ENCODE measurements around the gene C9orf152.

C9orf152 gene, protein sequence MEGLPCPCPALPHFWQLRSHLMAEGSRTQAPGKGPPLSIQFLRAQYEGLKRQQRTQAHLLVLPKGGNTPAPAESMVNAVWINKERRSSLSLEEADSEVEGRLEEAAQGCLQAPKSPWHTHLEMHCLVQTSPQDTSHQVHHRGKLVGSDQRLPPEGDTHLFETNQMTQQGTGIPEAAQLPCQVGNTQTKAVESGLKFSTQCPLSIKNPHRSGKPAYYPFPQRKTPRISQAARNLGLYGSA

GRCh38 chr9:110208031-110208430, at the start of gene C9orf152:
C9orf152 (minus strand) TSS chr9:110208159; CDS start chr9:110207579, 580 bp downstream.
- peak within 1 kb of the TSS; percentile 86 for H3K27ac ChIP-seq

DNA sequence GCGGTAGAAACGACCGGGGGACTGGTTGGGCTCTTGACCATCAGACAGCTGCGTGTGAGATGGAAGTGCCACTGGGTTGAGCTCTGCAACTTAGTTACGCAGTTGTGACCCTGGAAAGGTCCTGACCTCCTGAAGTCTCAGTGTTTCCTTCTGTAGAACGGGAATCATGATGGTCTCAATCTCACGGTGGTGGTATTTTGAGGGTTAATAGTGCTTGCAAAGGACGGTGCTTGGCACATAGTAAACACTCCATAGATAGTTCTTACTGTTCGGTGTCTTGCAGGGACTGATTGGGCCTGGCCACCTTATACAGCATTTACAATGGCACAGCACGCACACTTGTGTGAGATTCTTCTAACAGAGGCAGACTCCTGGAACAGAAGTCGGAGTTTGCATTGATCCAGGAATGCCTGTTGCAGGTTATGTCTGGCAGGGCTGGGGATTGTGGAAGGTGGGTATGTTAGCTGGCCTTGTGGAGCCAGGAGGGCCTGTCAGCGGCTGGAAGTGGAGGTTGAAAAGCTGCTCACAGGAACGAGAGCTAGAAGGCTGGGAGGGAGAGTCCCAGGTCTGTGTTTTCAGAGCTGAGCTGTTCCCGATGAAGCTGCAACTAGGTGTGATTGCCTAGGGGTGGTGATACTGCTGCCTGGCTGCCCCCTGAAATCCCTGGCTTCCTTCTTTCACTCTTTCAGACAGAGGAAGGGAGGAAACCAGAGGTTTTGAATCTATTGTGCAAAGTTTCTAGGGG, 49.3 kb upstream of the C9orf152 start:
- H3K27ac ChIP-seq: no peak overlapping the region

More at GRCh38 chr9:110208031-110208430, at the start of gene C9orf152:
- TF ChIP-seq ZFX (IDR thresholded peaks at IDR 0.05; ENCODE audit: borderline replicate concordance) (no peak), CTCF (IDR thresholded peaks at IDR 0.05) (no peak)

DNA sequence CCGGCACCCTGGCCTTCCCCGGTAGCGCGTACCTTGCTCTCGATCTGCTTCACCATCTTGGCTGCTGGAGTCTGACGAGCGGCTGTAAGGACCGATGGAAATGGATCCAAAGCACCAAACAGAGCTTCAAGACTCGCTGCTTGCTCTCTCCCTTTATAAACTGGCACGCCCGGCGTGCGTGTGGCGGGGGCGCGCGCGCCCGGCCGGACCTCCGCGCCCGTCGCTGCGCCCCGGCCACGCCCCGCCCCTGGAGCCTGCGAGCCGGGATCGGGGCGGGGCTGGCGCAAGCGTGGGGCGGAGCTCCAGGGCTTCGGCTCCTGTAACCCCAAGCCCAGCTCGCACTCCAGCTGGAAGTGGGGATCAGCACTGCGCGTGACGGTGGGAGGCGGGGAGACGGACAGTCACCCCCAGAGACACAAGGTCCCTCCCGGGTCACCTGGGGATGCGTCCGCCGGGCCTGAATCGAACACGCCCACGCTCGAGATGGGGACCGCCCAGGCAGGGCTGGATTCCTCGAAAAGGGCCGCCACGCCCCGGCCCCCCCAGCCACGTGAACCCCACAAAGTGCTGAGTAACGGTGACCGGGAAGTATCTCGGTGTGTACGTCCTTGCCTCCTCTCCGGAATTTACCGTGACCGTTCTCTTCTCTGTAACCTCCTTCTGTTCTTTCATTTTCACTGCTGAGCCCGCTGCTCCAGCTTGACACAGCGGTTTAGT, 48.6 kb upstream of the C9orf152 start, which contains the start of gene TXN:
TSS of gene TXN (minus strand) at position 128 of the 717 bp plus-strand sequence. CDS start at position 56, 72 bp downstream.
- TF ChIP-seq ZFX (IDR thresholded peaks at IDR 0.05; ENCODE audit: borderline replicate concordance) (no peak), CTCF (IDR thresholded peaks at IDR 0.05) (no peak)
- peak within 1 kb of the TSS; percentile 85 for H3K27ac ChIP-seq

More for the DNA sequence above, 49.3 kb upstream of the C9orf152 start:
- no peak for TF ChIP-seq ZFX (IDR thresholded peaks at IDR 0.05; ENCODE audit: borderline replicate concordance)
- no peak for TF ChIP-seq CTCF (IDR thresholded peaks at IDR 0.05)

GRCh38 chr9:110255463-110256379, 47.8 kb upstream of the C9orf152 start:
- H3K27ac ChIP-seq: peak overlapping the region; percentile 85
- TF ChIP-seq CTCF (IDR thresholded peaks at IDR 0.05) (no peak), ZFX (IDR thresholded peaks at IDR 0.05; ENCODE audit: borderline replicate concordance) (no peak)

DNA sequence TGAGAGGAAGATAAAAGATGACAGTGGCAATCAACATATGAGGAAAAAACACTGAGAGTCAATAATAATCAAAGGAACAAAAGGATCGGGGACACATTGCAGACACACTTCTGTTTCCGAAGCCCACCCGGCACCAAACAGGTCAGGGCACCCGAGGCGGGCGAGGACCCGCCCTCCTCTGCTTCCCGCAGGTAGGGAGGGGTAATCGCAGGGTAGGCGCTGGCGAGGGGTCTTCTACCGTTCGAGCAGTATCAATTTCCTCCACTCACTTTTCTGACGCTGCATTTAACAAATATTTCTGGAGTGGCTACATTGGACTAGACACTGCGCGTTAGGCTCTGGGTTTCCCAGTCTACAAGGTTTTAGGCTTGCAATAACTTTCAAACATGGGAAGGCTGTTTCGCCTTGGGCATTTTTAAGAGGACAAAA, 47.1 kb upstream of the C9orf152 start:
- peak overlapping the region; percentile 85 for H3K27ac ChIP-seq
- TF ChIP-seq ZFX (IDR thresholded peaks at IDR 0.05; ENCODE audit: borderline replicate concordance): no peak
- TF ChIP-seq CTCF (IDR thresholded peaks at IDR 0.05): no peak

GRCh38 chr9:110254500-110254899, 46.5 kb upstream of the C9orf152 start:
- peak overlapping the region; percentile 85 for H3K27ac ChIP-seq
- TF ChIP-seq CTCF (IDR thresholded peaks at IDR 0.05) (no peak), ZFX (IDR thresholded peaks at IDR 0.05; ENCODE audit: borderline replicate concordance) (no peak)

Measured in 22Rv1 (cell line).